Activated T-cell treated with anti-CD3 and anti-CD28 coated beads for 24 hours (primary cell): ENCODE results near the gene TBL1Y.

ENCODE experiments used
- DNase-seq: peaks from one replicate; pipeline ENCODE4 v3.0.0-alpha.2; 2020; ENCODE audit warnings: low read depth

Gene TBL1Y

DNA sequence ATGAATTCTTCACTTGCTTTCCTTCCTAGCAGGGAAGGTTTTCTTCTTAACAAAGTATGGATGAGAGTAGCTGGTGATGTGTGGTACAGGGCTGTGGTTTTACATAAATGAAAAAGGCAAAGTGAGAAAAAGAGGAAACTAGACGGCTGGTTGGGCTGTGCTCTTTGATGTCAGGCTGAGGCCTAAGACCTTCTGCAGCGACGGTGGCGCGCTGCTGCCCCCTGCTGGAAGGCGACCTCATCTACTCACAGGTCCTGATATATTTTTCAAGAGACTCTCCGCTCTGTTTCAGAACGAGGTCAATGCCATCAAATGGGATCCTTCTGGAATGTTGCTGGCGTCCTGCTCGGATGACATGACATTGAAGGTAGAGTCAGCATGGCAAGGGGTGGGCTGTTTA is 175.1 kb downstream of the TBL1Y start:
- DNase-seq, result peak; percentile 57

DNA sequence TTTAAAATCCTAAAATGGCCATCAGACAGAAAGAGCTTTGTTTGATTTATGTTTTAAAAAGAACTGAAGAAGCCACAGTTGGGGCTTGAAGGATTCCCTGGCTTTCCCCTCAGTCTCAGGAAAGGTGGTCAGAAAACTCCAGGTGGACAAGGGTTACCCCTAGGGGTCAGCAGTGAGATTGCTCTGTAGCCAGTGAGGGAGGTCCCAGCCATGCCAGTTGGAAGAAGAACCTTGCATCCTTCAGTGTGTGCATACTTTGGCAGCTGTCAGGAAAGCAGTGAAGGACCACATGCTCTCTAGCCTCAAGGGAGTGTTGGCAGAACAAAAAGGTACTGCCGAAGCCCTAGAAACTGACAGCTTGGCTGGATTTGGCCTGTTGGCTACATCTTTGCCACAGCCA is 182.3 kb downstream of the TBL1Y start:
- DNase-seq, result no peak

DNA sequence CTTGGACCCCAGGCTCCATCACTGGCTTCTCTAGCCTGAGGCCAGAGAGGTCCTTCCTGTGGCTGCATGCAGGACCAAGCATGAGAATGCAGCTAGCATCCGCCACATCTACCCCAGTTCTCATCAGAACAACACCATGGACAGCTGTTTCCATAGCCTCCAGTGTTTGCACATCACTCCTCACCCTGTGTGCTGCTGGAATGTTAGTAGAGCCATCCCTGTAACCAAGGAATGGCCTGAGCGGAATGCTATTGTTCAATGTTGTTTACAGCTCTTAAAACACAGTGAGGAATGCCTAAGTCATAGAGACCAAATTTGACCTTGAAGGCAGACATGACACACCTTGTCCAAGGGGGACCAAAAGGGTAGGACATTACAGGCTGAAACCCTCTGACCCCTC is 183.9 kb downstream of the TBL1Y start:
- no peak for DNase-seq

DNA sequence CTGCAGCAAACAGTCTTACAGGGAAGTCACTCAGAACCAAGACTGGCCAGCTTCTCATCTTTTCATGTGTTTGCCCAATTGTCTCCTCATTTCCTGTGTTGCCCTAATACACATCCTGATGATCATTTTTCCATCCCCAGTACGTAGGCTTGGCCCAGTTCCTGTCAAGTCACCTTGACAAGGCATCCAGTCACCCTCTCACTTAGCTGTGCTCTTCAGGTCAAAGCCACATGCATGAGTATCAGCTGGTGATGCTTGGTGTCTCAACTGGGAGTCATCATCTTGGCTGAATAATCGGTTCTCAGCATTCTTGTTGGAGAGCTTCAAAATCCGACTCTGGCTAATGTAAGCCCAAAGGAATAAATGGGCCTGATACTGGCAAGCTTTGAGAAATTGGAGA is 186.5 kb downstream of the TBL1Y start:
- no peak for DNase-seq

DNA sequence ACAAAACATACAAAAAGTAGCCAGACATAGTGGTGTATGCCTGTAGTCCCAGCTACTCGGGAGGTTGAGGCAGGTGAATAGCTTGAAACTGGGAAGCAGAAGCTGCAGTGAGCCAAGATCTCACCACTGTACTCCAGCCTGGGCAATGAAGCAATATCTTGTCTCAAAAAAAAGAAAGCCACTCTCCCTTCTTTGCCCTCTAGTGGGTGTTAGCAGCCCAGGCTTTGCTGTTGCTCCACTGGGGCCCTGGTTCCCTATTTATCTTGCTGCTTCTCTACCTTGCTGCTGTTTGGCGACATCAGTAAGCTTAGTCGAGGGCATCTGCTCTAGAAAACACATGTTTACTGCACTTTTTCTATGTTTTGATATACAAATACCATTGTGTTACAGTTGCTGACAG is 189.2 kb downstream of the TBL1Y start:
- DNase-seq, result no peak

DNA sequence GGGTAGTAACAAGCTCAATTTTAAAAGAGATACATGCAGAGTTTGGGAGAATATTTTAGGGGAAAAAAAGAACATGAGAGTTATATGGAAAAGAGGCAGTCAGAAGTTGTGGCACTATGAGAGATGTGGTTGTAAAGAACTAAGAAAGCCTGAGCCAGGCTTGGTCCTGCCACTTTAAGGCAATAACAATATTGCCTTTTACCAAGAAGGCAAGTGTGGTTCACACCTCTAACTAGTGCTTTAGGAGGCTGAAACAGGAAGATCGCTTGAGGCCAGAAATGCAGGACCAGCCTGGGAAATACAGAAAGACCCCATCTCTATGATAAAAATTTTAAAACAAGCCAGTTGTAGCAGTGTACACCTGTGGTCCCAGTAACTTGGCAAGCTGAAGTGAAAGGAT is 192.2 kb downstream of the TBL1Y start:
- DNase-seq, result no peak

DNA sequence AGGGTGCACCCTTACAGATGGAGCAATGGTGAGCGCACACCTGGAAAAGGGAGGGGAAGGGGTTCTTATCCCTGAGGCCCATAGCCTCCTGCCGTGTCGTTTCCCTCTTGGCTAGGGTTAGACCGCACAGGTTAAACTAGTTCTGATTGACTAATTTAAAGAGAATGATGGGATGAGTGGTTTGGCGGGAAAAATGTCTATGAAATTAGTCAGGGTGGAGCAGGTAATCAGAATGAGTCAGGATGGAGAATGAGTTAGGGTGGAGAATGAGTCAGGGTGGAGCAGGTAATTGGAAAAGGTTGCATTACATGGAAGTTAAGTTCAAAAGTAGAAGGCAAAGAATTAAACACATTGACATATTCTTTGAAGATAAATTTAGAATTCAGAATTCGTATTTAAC is 196.7 kb downstream of the TBL1Y start:
- no peak for DNase-seq

DNA sequence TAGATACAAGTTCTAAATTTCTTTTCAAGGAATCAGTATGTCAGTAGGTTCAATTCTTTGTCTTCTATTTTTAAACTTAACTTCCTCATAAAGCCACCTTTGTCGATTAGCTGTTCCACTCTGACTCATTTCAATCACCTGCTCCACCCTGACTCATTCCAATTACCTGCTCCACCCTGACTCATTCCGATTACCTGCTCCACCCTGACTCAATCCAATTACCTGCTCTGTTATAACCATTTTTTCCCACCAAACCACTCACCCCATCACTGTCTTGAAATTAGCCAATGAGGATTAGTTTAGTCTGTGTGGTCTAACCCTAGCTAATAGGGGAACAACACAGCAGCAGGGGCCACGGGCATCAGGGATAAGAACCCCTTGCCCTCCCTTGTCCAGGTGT is 199.6 kb downstream of the TBL1Y start:
- DNase-seq, result no peak

DNA sequence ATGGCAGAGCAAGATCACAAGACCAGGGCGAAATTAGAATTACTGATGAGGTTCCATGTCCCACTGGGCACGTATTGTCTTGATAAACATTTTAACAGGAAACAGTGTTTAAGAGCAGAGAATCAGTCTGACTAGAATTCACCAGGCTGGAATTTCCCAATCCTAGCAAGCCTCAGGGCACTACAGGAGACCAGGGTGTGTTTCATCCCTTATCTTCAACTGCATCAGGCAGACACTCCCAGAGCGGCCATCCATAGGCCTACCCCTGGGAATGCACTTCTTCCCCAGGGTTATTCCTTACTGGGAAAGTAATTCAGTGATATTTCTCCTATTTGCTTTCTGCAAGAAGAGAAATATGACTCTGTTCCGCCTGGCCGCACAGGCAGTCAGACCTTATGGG is 205.4 kb downstream of the TBL1Y start:
- DNase-seq, result no peak

DNA sequence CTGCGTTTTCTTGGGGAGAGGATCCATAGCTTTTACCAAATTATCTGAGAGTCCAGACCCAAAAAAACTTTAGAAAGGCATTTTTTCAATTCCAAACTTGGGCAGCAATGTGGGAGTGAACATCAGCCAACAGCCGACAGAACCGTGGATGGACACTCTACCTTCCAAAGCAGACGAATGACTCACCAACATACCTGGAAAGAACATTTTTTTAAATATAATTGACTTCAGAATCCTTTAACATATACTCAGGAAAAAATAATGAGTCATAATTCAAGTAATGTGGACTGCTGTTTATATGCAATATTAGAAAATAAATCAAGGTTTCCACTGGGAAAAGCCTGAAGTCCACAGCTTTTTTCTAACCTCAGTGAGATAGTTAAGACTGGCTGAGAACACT is 211.7 kb downstream of the TBL1Y start:
- no peak for DNase-seq

DNA sequence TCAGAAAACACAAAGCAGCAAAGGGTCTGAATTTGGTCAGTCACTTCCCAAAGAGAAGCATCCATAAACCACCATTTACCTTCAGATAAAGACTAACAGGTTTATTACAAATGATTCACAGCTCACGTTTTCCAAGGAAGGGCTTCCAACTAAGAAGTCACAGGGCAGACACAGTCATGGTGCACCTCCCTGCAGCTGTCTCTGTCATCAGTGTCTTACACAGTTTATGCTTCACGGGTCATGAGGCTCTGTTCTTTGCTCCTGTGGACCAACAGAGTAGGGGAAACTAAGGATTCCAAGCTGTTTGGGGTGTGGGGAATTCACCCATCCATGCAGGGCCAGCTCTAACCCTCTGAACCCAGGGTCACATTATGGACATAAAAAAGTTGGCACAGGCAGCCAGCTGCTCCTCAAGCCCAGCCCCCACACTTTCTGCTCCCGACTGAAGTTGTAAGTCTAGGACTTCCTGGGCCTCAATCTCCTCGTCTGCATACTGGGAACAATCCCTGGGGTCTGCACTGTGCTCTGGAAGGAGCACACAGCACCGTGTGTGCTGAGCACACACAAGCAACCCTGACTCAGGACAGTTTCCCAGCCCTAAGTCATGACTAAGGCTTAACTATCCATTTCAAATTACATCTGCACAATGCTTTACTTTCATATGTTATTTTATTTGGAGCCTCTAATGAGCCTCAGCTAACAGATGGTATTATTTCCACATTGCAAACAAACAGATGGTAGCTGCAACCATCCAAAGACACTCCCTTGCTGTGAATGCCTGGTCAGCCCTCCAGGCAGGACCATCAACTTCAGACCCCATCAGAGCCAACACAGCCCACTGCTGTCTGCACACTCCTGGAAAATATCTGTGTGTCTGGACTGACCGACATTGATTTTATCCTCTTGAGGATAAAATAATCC is 214.9 kb downstream of the TBL1Y start:
- DNase-seq, result no peak

DNA sequence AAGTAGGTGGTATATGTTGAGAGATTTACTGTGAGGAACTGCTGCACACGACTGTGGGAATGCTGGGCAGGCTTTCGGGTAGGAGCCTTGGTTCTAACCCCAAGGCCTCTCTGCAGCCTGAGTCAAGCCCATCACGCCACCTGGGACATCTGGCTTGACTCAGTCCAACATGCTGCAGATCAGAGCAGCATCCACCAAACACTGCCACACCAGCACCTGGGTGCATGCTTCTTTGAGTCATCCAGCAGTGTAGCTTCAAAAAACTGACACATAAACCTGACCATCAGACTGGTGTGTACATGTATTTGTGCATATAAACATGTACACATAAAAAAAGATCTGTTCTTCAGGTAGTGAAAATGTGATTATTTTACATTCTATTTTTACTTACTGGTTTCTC is 217.7 kb downstream of the TBL1Y start:
- no peak for DNase-seq
